CD14-positive monocyte (primary cell): ENCODE measurements around the gene MGAM2. TPM values are rescaled to one million over a fixed set of nuclear protein-coding genes. Genes with fewer than 3 reads are reported as not detected.

ENCODE experiments used
- DNase-seq, 3 donors: peaks; one replicate each; pipeline ENCODE4 v3.0.0-alpha.2; 2011 to 2022
- H2AFZ ChIP-seq: 2 replicates; pipeline ENCODE4 v1.6.0; 2012; ENCODE audit warnings: mild to moderate bottlenecking, low read depth, low read length, inconsistent platforms; ENCODE audit not compliant: insufficient read depth, poor library complexity, severe bottlenecking
- H3K27ac ChIP-seq, 2 donors: 1 replicate in 1 of 2; 2 replicates in 1 of 2; pipeline ENCODE4 v1.5.1; 2012 to 2013; ENCODE audit warnings: low read length in 2 of 2, control low read depth in 1 of 2, inconsistent platforms in 1 of 2, low read depth in 1 of 2, mild to moderate bottlenecking in 1 of 2
- H3K27me3 ChIP-seq, 2 donors: one replicate each; pipeline versions ENCODE4 v1.6.0 to v1.6.1; 2011 to 2013; ENCODE audit warnings: low read length in 2 of 2; ENCODE audit not compliant: control insufficient read depth in 2 of 2, insufficient read depth in 2 of 2
- H3K36me3 ChIP-seq, 2 donors: replicated peaks in 1 of 2; 1 replicate in 1 of 2; 2 replicates in 1 of 2; pipeline versions ENCODE4 v1.5.1 to v1.6.1; 2012 to 2013; ENCODE audit warnings: low read length in 2 of 2, control low read depth in 1 of 2, inconsistent platforms in 1 of 2, mild to moderate bottlenecking in 1 of 2; ENCODE audit not compliant: insufficient read depth in 2 of 2, control insufficient read depth in 1 of 2
- H3K4me1 ChIP-seq, 2 donors: 1 replicate in 1 of 2; 2 replicates in 1 of 2; pipeline versions ENCODE4 v1.5.1 to v1.6.1; 2012 to 2013; ENCODE audit warnings: low read length in 2 of 2, control low read depth in 1 of 2, inconsistent platforms in 1 of 2, mild to moderate bottlenecking in 1 of 2, moderate library complexity in 1 of 2; ENCODE audit not compliant: insufficient read depth in 2 of 2, control insufficient read depth in 1 of 2
- H3K4me2 ChIP-seq: replicated peaks from 2 replicates; pipeline ENCODE3; 2012; ENCODE audit warnings: low read length, moderate library complexity, mild to moderate bottlenecking; ENCODE audit not compliant: poor library complexity, severe bottlenecking; ENCODE audit errors: extremely low read depth
- H3K4me3 ChIP-seq, 3 experiments: fragments of 200-600 bp in 1 of 3; sonication (generic) in 1 of 3; replicated peaks in 1 of 3; 1 replicate in 2 of 3; 2 replicates in 1 of 3; pipeline ENCODE4 v1.5.1; 2011 to 2013; ENCODE audit warnings: low read length in 3 of 3, mild to moderate bottlenecking in 3 of 3, control low read depth in 2 of 3, low read depth in 2 of 3, inconsistent platforms in 1 of 3, moderate library complexity in 1 of 3
- H3K79me2 ChIP-seq: 2 replicates; pipeline ENCODE4 v1.6.0; 2012; ENCODE audit warnings: mild to moderate bottlenecking, control low read depth, inconsistent platforms, low read length, moderate library complexity; ENCODE audit not compliant: insufficient read depth
- H3K9ac ChIP-seq: 2 replicates; pipeline ENCODE4 v1.6.0; 2017; ENCODE audit warnings: low read length, mild to moderate bottlenecking; ENCODE audit not compliant: insufficient read depth, poor library complexity, severe bottlenecking
- H3K9me3 ChIP-seq, 2 donors: replicated peaks in 1 of 2; 1 replicate in 1 of 2; 2 replicates in 1 of 2; pipeline versions ENCODE4 v1.5.1 to v1.6.1; 2012 to 2013; ENCODE audit warnings: low read length in 2 of 2, control low read depth in 1 of 2; ENCODE audit not compliant: control insufficient read depth in 1 of 2, insufficient read depth in 1 of 2
- H4K20me1 ChIP-seq: 2 replicates; pipeline ENCODE4 v1.6.0; 2012; ENCODE audit warnings: mild to moderate bottlenecking, low read length, control low read depth, moderate library complexity; ENCODE audit not compliant: insufficient read depth
- H3K27ac Mint-ChIP-seq, 7 donors: one replicate each; pipeline ENCODE4 v1.8.0; 2020; ENCODE audit warnings: mild to moderate bottlenecking in 7 of 7, mixed read lengths in 7 of 7, moderate library complexity in 6 of 7, inconsistent platforms in 2 of 7
- H3K27me3 Mint-ChIP-seq, 3 donors: one replicate each; pipeline ENCODE4 v1.8.0; 2021 to 2022; ENCODE audit warnings: low read depth in 3 of 3, mild to moderate bottlenecking in 3 of 3, mixed read lengths in 3 of 3, moderate library complexity in 3 of 3, inconsistent platforms in 1 of 3
- H3K36me3 Mint-ChIP-seq, 2 donors: one replicate each; pipeline ENCODE4 v1.8.0; 2020; ENCODE audit warnings: mixed read lengths in 2 of 2, inconsistent platforms in 1 of 2, mild to moderate bottlenecking in 1 of 2
- H3K4me1 Mint-ChIP-seq: one replicate; pipeline ENCODE4 v1.8.0; 2020; ENCODE audit warnings: mild to moderate bottlenecking, mixed read lengths
- H3K4me3 Mint-ChIP-seq, 2 donors: one replicate each; pipeline ENCODE4 v1.8.0; 2020; ENCODE audit warnings: mild to moderate bottlenecking in 2 of 2, mixed read lengths in 2 of 2, moderate library complexity in 1 of 2
- H3K9me3 Mint-ChIP-seq, 7 donors: one replicate each; pipeline ENCODE4 v1.8.0; 2020 to 2022; ENCODE audit warnings: mixed read lengths in 7 of 7, mild to moderate bottlenecking in 6 of 7, moderate library complexity in 6 of 7, inconsistent platforms in 2 of 7
- WGBS: methylation state at CpG from one replicate; pipeline ENCODE4 v1.1.5; 2013; ENCODE audit warnings: missing lambda C conversion rate; ENCODE audit not compliant: insufficient coverage; 5-methylcytosine and 5-hydroxymethylcytosine counted together
- intact Hi-C, 2 donors: fragments of 100-400 bp; cut with micrococcal nuclease; formaldehyde crosslinking; loops; one replicate each; pipeline versions ENCODE4 v1.15.0 to v1.15.1; 2023
- polyA plus RNA-seq, 3 donors: library from polyadenylated mRNA; depleted of rRNA in 1 of 3; unstranded in 2 of 3; stranded (reverse) in 1 of 3; fragments of 300-500 nt in 2 of 3; fragments of >200 nt in 1 of 3; fragmentation: Illumina TruSeq in 2 of 3; gene quantifications; 1 replicate in 2 of 3; 2 replicates in 1 of 3; pipeline ENCODE4 v1.2.3, GENCODE V29; 2012 to 2021
- TF ChIP-seq, protein P1 (sequence below): fragments of 200-600 bp; IDR thresholded peaks from one replicate; pipeline ENCODE4 v1.8.0; 2022; ENCODE audit warnings: antibody characterized with exemption, mild to moderate bottlenecking

The MGAM2 gene
- polyA plus RNA-seq, 3 donors, result 0.08 TPM; not detected in 2

DNA sequence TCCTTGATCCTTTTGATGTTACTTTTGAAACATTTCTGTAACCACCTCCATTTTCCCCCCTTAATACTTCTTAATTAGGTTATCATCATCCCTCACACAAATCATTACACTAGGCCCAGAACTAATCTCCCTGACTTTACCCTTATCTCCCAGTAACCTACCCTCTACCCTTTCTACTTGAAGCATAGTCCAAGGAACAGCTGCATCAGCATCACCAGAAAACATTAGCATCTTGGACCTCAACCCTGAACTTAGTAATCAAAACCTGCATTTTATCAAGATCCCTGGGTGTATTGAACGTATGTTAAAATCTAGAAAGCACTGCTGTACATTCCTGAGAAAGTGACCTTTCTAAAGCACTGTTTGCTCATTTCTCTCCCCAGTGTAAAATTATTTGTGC is 38.8 kb downstream of the MGAM2 start:
- DNase-seq, result no peak
- no peak overlapping the region for H3K27ac Mint-ChIP-seq
- Histone ChIP-seq H2AFZ (no peak overlapping the region), H3K4me2 (no peak overlapping the region), H3K36me3 (no peaks in the 10 kb centered on the region), H3K27ac (no peak overlapping the region), H3K27me3 (no peaks in the 10 kb centered on the region), H3K4me1 (no peaks in the 10 kb centered on the region), H3K4me3 (no peak overlapping the region), H3K9ac (no peak overlapping the region), H4K20me1 (no peaks in the 10 kb centered on the region), H3K9me3 (no peaks in the 10 kb centered on the region), H3K79me2 (no peaks in the 10 kb centered on the region)
- intact Hi-C loops, result no loop called here
- peaks cover 0 to 4% (median 2%) of the 10 kb centered on the region in 3 donors for H3K27me3 Mint-ChIP-seq
- H3K9me3 Mint-ChIP-seq, result no peaks in the 10 kb centered on the region
- no peaks in the 10 kb centered on the region for H3K36me3 Mint-ChIP-seq
- TF ChIP-seq, protein P1, sequence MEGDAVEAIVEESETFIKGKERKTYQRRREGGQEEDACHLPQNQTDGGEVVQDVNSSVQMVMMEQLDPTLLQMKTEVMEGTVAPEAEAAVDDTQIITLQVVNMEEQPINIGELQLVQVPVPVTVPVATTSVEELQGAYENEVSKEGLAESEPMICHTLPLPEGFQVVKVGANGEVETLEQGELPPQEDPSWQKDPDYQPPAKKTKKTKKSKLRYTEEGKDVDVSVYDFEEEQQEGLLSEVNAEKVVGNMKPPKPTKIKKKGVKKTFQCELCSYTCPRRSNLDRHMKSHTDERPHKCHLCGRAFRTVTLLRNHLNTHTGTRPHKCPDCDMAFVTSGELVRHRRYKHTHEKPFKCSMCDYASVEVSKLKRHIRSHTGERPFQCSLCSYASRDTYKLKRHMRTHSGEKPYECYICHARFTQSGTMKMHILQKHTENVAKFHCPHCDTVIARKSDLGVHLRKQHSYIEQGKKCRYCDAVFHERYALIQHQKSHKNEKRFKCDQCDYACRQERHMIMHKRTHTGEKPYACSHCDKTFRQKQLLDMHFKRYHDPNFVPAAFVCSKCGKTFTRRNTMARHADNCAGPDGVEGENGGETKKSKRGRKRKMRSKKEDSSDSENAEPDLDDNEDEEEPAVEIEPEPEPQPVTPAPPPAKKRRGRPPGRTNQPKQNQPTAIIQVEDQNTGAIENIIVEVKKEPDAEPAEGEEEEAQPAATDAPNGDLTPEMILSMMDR, result no peak
- H3K4me1 Mint-ChIP-seq, result peaks cover 10% of the 10 kb centered on the region
- no CpG with 5 or more reads among the region's 1 CpG for WGBS
- H3K4me3 Mint-ChIP-seq, result no peak overlapping the region

DNA sequence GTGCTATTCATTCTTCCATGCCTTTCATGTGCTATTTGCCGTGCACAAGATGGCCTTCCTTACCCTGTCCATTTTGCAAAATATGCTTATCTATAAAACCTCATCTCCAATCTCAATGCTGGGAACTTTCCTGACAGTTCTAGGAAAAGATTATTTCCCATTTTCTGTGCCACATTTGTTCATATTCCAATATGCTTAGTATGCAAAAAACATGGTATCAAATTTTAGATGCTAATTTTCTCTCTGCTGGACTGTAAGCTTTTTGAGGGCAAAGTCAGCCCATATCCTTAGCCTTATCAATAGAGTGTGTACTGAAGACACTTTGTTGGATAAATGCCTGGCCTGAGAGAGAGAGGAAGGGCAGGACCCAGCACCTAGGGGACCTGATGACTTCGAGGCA is 39.4 kb downstream of the MGAM2 start:
- Histone ChIP-seq H3K79me2 (no peaks in the 10 kb centered on the region), H3K4me1 (no peaks in the 10 kb centered on the region), H3K36me3 (no peaks in the 10 kb centered on the region), H3K9ac (no peak overlapping the region), H3K4me2 (no peak overlapping the region), H3K27me3 (no peaks in the 10 kb centered on the region), H3K27ac (no peak overlapping the region), H4K20me1 (no peaks in the 10 kb centered on the region), H3K4me3 (no peak overlapping the region), H3K9me3 (no peaks in the 10 kb centered on the region), H2AFZ (no peak overlapping the region)
- H3K27ac Mint-ChIP-seq, result no peak overlapping the region
- H3K36me3 Mint-ChIP-seq, result no peaks in the 10 kb centered on the region
- no peak for DNase-seq
- H3K27me3 Mint-ChIP-seq, result peaks cover 0 to 3% (median 2%) of the 10 kb centered on the region in 3 donors
- intact Hi-C loops, result no loop called here
- H3K9me3 Mint-ChIP-seq, result peaks cover 0 to under 1% (median 0%) of the 10 kb centered on the region in 7 donors
- peaks cover 6% of the 10 kb centered on the region for H3K4me1 Mint-ChIP-seq
- TF ChIP-seq, protein P1, result no peak
- H3K4me3 Mint-ChIP-seq, result no peak overlapping the region
- 100% methylated on average over 1 of the region's 2 CpGs for WGBS
